ENCODE data around the gene KRT3.

The KRT3 gene

DNA sequence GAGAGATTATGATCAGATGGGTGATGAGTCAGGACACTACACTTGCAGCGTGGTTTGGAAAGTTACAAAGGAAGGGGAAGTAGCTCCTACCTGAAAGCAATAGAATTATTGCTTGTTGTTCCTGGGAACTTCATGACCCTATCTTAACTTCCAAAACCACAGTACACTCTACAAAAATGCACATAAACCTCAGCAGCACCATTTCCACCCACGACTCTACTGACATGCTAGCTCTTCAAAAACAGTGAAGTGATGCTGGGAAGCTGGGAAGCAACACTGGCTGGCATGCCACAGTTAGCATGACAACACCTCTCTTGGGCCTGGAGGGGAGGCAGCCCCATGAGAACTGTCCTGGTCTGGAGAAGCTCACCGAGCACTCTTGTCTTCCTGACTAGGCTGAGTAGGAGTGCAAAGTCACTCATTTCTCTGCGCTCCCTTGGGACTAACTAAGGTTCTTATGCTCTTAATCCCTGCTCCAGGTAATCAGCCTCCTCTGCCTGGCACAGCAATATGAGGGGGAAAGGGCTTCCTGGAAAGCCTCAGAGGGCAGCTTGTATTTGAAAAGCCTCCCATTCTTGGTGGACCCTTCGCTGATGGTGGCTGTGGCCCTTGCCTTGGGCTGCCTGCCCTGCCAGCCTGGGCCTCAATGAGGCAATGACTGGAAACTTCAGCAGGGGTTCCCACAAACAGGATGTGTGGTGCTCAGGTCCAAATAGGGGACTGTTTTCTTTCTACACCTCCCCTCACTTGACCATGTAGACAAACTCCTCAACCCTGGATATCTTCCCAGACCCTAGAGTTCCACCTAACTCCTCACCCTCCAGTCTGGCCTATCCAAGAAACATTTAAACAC, 1.2 kb downstream of the KRT3 start:
- TF ChIP-seq POLR2A (IDR thresholded peaks at IDR 0.05; ENCODE audit: low read length) (no peak), GATA1 (IDR thresholded peaks at IDR 0.05; ENCODE audit: low read depth, low read length) (no peak)
- peak in 1 of 2 experiments; percentile 32 for DNase-seq

DNA sequence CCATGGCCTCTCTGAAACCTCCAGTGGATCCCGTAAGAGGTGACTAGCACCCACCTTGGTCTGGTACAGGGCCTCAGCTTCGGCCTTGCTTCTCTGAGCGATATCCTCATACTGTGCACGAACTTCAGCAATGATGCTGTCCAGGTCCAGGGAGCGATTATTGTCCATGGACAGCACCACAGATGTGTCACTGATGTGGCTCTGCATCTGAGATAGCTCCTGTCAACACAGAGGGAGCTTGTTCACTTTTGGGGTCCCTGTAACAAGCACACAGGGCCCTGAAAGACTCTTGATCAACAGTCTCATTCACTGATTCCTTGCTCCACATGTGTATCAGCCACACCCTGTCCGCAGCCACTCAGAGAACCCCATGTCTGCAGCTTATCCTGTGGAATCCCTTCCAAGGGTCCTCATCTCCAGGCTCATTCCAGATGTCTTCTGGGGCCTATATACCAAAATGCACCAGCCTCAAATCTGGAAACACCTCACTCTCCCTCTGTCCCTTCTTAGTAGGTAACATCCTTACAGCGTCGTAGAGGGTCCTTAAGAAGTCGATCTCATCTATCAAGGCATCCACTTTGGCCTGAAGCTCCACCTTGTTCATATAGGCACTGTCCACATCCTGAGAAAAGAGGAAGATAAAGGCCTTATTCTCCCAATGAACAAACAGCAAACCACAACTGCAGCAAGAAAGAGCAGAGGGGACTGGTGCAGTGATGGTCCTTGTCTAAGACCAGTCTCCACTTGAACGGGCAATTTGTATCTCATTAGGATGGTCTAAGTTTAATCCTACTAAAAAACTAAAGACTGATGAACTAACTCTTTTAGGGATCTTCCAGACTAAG, 3.5 kb downstream of the KRT3 start:
- TF ChIP-seq GATA1 (IDR thresholded peaks at IDR 0.05; ENCODE audit: low read depth, low read length) (no peak), POLR2A (IDR thresholded peaks at IDR 0.05; ENCODE audit: low read length) (no peak)
- no peak for DNase-seq

DNA sequence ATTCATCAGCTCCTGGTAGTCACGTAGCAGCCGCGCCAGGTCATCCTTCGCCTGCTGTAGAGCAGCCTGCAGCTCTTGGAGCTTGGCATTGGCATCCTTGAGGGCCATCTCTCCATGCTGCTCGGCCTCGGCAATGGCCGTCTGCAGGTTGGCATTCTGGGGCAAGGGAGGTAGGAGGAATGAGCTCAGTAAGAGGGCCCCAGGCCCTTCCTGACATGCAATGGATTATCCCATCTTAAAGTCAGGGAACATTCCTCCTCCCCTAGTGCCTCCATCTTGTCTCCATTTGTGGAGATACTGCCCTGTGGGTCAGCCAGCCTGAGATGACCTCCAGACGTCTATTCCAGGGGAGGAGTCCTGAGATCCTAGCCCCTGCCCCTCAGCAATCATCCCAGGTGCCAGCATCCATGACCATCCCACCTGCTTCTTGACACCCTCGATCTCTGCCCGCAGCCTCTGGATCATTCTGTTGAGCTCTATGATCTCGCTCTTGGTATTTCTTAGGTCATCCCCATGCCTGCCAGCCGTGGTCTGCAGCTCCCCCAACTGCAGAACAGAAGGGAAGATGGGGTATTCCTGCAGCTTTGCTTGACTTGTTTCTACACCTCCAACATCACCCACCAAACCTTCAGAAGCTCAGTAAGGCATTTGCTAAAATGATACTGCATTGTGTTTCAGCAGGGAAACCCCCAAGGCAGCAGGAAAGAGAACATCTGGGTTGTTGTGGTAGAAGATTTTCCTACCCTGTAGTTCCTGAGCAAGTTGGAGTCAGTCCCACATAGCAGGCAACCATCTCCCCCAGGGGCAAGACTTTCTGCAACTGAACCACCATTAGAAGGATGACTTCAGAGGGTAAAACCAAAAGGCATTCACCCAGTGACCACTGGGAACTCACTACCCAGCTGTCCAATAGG, 4.4 kb downstream of the KRT3 start:
- no peak for TF ChIP-seq GATA1 (IDR thresholded peaks at IDR 0.05; ENCODE audit: low read depth, low read length)
- TF ChIP-seq POLR2A (IDR thresholded peaks at IDR 0.05; ENCODE audit: low read length) = no peak

GRCh38 chr12:52790427-52791270, 5.3 kb downstream of the KRT3 start:
- no peak for TF ChIP-seq POLR2A (IDR thresholded peaks at IDR 0.05; ENCODE audit: low read length)
- TF ChIP-seq GATA1 (IDR thresholded peaks at IDR 0.05; ENCODE audit: low read depth, low read length) = no peak
- no peak for DNase-seq

More for the DNA sequence above, 4.4 kb downstream of the KRT3 start:
- DNase-seq = no peak

DNA sequence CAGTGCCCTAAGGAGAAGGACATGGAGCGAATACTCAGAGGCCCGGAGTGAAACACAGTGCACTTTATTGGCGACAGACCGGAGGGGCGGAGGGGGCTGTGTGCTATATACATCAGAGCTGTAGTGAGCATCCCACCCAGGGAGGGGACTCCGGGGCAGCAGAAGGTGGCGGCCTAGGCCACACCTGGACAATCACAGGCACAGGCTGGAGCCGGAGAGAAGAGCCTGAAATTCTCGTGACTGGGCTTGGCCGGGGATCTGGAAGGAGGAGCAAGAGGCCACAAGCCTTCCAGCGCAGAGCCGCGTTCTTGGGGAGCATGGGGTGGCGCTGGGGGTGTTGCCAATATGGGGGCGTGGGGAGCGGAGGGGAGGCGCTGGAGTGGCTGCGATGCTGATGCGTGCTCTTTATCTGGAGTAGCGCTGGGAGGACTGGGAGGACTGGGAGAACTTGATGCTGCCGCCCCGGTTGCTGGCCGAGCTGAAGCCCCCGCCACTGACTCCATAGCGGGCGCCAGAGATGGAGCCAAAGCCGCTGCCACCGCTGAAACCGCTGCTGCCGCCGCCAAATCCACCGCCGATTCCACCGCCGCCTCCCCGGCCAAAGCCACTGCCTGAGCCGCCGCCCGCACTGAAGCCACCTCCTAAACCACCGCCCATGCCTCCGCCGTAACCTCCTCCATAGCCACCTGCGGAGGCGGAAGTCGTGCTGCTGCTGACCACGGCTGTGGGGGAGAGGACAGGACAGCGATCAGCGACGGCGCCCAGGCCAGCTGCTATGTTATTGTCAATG, 6.1 kb downstream of the KRT3 start:
- peak; percentile 55 to 64 for DNase-seq

GRCh38 chr12:52788876-52789636, 6.9 kb downstream of the KRT3 start:
- no peak for DNase-seq
- TF ChIP-seq POLR2A (IDR thresholded peaks at IDR 0.05; ENCODE audit: low read length) (no peak), GATA1 (IDR thresholded peaks at IDR 0.05; ENCODE audit: low read depth, low read length) (no peak)

More for the DNA sequence above, 6.1 kb downstream of the KRT3 start:
- no peak for TF ChIP-seq POLR2A (IDR thresholded peaks at IDR 0.05; ENCODE audit: low read length)
- TF ChIP-seq GATA1 (IDR thresholded peaks at IDR 0.05; ENCODE audit: low read depth, low read length) = no peak

GRCh38 chr12:52788192-52788875, 7.6 kb downstream of the KRT3 start:
- DNase-seq = no peak
- TF ChIP-seq POLR2A (IDR thresholded peaks at IDR 0.05; ENCODE audit: low read length) = no peak
- TF ChIP-seq GATA1 (IDR thresholded peaks at IDR 0.05; ENCODE audit: low read depth, low read length) = no peak

DNA sequence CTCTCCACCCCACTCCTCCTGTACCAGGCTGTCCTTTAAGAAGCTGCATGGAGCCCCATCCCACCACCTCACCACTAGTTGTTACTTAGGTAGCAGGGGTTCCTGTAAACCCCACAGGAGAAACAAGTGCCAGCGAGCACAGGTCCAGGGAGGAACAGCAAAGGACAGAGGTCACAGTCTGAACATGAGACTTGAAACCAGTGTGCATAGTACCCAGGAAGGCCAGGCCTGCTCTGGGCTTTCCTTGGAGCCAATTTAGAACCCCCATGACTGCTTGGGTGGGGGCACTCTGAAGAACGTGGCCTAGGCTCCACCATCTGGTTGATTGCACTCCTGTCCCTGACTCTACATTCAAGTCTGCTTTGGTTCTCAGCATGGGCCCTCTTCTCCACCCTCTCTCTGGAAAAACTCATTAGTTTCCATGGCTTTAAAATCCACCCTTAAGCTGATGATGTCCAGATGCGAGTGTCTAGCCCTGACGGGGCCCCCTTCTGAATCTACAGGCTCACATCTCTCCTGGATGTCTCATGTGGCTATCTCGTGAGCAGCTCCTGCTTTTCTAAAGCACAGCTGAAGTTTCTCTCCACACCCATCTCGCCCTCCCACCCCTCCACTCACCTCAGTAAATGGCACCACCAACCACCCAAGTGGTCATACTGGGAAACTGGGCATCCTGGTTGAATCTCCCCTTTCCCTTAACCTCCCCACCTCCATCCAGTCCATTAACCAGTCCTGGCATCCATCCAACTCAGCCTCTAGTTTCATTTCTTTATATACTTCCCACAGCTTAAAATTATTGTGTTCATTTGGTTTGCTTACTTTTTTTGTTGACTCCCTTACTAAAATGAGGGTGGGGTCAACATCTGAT, 8.4 kb downstream of the KRT3 start:
- TF ChIP-seq POLR2A (IDR thresholded peaks at IDR 0.05; ENCODE audit: low read length) (no peak), GATA1 (IDR thresholded peaks at IDR 0.05; ENCODE audit: low read depth, low read length) (no peak)
- peak in 1 of 2 experiments; percentile 38 for DNase-seq

DNA sequence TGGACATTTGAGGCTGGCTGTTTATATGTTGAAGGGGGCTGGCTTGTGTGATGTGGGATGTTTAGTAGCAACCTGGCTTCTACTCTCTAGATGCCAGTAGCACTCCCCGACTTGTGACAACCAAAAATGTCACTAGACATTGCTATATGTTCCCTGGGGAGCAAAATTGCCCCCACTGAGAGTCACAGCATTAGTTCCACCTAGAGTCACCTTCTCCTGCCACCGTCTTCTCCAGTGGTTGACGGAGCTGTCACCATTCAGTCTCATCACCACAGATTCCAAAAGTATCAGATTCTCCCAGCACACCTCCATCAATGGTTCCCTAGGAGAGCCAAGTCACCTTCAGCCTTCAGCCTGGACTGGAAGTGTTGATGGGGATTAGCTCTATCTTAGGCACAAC, 11.0 kb downstream of the KRT3 start:
- TF ChIP-seq POLR2A (IDR thresholded peaks at IDR 0.05; ENCODE audit: low read length) (no peak), GATA1 (IDR thresholded peaks at IDR 0.05; ENCODE audit: low read depth, low read length) (no peak)
- no peak for DNase-seq

All from erythroblast (primary cell).